UCSD-AML1 (cell line): Measurements from ENCODE around the gene FAM13B.
A peak's percentile ranks its signal among the peaks of the same experiment; 100 is the strongest.
"Not testable (repeated sequence)": the region's sequence is repeated elsewhere in the genome, so short reads cannot be mapped to it uniquely, and the experiment has no call there.

ENCODE experiments used
- DNase-seq: peaks from one replicate; lab custom pipeline; 2025; ENCODE audit not compliant: unreplicated experiment; lab: John Stamatoyannopoulos, UW

FAM13B gene

DNA sequence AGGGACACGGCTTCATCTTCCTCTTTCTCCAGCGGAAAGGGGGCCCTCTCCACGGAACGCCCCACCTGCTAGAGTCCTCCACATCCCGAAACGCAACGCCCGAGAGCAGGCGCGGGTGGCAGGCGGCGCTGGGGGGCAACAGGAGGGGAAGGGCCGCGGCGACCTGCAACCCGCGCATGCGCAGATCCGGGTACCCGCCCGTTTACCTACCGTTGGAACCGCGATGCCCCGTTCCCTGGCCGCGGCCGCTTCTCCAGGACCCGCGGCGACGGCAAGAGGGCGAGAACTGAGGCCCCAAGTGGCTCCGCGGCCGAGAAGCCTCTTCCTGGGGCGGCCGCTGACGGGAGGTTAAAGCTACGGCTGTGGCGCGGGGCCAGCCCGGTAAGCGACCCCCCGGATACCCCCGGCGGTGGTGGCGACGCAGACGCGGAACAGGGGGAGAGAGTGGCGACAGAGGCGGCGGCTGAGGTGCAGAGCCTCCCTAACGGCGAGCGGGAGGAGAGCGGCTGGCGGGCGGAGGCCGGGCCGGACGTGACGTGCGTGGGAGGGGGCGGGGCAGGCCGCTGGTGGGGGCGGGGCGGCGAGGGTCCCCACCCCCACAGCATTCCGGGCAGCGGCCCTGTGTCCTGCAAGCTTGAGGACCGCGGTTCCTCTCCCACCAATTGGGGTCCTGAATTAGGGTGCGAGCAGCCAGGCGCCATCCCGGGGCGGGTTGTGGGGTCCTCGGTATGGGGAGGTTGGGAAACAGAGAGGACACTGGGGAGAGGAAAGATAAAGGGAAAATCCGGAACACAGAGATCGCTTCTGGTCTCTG lies at the start of gene FAM13B:
Gene FAM13B, minus strand, starts transcription at position 508 of the 814 bp plus-strand sequence. CDS start 13,968 bp downstream, outside the sequence.
- DNase-seq, result peak; percentile 91

- DNase-seq, result no peak
Measured at GRCh38 chr5:138082033-138082432, 49.2 kb upstream of the FAM13B start.

- DNase-seq, result no peak
Measured at GRCh38 chr5:138078006-138078643, 45.2 kb upstream of the FAM13B start.

GRCh38 chr5:138077064-138077696 lies 44.3 kb upstream of the FAM13B start:
- peak; percentile 18 for DNase-seq

DNA sequence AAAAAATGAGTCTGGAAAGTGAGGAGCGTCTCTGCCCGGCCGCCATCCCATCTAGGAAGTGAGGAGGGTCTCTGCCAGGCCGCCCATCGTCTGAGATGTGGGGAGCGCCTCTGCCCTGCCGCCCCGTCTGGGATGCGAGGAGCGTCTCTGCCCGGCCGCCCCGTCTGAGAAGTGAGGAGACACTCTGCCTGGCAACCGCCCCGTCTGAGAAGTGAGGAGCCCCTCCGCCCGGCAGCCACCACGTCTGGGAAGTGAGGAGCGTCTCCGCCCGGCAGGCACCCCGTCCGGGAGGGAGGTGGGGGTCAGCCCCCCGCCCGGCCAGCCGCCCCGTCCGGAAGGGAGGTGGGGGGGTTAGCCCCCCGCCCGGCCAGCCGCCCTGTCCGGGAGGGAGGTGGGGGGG lies 37.1 kb upstream of the FAM13B start:
- DNase-seq, result not testable (repeated sequence)

DNA sequence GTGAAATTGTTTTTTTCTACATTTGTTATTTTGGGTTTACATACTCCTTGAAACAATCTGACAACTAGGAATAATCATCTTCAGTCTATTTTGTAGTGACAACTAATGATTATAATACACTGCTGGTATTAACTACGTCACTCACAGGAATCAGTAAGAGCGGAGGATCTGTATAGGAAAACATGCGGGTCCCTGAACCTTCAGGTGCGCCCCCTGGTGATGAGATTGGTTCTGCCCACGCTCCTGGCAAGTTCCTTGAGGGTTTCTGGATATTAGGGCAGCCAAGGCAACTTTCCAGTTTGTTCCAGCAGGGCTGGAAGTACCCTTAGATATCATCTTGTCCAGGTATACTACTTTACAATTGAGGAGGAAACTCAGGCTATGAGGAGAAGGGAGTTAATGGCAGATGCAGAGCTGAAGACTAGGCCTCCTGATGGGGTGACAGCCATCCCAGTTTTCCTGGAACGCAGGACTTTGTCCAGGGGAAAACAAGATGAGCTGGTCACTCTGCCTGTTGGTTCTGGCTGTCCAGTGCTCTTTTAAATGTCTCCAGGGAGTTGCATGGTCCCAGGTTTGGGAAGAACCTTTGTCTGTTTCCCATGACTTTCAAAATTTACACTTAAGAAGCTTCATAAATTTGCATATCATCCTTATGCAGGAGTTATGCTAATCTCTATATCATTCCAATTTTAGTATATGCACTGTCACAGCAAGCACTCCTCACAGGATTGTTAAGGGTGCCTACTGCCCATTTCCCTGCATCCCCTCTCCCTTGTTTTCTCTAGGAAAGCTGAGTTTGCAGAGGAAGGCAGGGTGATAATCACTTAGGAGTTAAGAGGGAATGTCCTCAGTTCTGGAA lies 36.1 kb upstream of the FAM13B start:
- peak; percentile 78 for DNase-seq

- DNase-seq, result no peak
Measured at GRCh38 chr5:138067945-138068344, 35.1 kb upstream of the FAM13B start.

- peak; percentile 16 for DNase-seq
Measured at GRCh38 chr5:138065102-138065501, 32.2 kb upstream of the FAM13B start.

DNA sequence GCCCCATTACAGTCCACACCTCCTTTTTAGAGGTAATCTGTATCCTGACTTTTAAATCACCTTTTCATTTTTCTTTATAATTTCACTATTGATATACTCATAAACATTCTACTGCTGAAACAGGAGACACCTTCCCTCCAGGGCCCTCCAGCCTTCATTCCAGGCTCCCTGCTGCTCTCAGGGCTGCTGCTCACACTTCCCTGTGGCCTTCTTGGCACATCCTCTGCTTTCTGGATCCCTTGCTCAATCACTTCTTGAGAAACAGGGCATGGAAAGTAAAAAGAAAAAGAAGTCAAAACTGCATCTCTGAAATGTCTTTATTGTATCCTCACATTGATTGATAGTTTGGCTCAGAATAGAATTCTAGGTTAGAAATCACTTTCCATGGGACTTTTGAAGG lies 31.6 kb upstream of the FAM13B start:
- DNase-seq, result no peak

- DNase-seq, result no peak
Measured at GRCh38 chr5:138054847-138055558, 22.1 kb upstream of the FAM13B start.

GRCh38 chr5:138054206-138054605 lies 21.3 kb upstream of the FAM13B start:
- DNase-seq, result no peak

- no peak for DNase-seq
Measured at GRCh38 chr5:138053554-138053953, 20.7 kb upstream of the FAM13B start.

- DNase-seq, result not testable (repeated sequence)
Measured at GRCh38 chr5:138052718-138053117, 19.8 kb upstream of the FAM13B start.

- no peak for DNase-seq
Measured at GRCh38 chr5:138051441-138052296, 18.8 kb upstream of the FAM13B start.

DNA sequence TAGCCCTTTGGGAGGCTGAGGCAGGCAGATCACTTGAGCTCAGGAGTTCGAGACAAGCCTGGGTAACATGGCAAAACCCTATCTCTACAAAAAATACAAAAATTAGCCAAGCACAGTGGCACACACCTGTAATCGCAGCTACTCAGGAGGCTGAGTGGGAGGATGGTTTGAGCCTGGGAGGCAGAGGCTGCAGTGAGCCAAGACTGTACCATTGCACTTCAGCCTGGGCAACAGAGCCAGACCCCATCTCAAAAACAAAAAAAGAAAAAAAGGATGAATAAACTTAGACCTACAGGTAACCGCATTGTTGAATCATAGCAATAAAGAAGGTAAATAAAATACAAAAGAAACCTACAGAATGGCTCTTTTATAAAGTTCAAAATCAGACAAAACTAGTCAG lies 12.4 kb upstream of the FAM13B start:
- DNase-seq, result not testable (repeated sequence)

GRCh38 chr5:138038826-138039225 lies 5.9 kb upstream of the FAM13B start:
- no peak for DNase-seq

DNA sequence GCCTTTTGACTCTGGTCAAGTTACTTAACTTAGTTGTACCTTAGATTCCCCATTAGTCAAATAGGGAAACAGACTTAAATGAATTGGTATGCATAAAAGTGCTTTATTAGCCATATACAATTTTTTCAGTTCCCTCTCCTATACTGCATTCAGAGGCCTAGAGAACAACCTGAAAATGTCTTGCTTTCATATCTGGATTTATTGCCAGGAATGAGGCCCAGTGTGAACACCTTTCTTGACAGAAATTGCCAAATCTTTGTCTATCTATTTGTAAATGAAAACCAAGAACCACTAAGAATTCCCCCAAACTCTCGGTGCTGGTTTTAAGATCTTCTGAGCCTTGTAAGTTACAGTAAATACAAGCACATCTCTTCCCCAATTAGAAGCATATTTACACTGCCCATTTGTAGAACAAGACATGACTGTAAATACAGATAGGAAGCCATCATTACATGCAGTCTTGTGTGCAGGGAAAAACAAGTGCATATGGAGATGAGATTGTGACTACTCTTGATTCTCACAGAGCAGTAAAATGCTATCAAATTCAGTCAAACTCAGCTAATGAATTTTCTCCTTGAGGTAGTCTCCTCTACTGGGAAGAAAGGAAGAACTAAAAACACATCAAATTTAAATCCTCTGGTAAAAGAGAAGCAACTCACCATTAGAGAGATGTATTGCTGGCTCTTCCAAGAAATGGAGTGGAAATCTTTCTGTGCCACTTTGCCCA lies 5.2 kb upstream of the FAM13B start:
- no peak for DNase-seq

DNA sequence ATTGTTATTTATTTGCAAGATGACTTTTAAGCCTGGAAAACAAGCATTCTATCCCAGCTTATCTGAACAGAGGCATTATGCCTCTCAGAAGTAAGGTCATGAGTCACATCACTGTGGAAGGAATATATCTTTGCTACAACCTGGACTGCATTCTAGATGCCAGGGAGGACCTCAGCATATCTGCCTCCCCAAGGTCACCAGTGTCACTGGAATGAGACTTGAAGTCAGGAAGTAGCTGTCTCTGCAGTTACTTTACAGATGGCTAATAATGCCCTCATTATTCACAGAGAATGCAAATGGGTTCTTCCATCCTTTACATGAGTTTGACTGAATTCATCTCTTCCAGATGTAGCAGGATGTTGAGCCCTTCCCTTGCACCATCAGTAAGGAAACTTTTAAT lies 4.4 kb upstream of the FAM13B start:
- no peak for DNase-seq
